Fibroblast of lung (primary cell): ENCODE data around the gene EXTL2. TPM values are rescaled to one million over a fixed set of nuclear protein-coding genes. Genes with fewer than 3 reads are reported as not detected.

Experiments used
- DNase-seq, 2 donors: peaks; one replicate each; pipeline versions ENCODE4 v3.0.0 to v3.0.0-alpha.2; 2010; ENCODE audit warnings: low read depth in 2 of 2
- H2AFZ ChIP-seq: 2 replicates; pipeline ENCODE4 v1.5.1; 2012; ENCODE audit warnings: low read length, control low read depth, inconsistent platforms
- H3K27ac ChIP-seq: 2 replicates; pipeline ENCODE4 v1.5.1; 2011; ENCODE audit warnings: low read length, control low read depth; ENCODE audit not compliant: insufficient read depth
- H3K27me3 ChIP-seq: 2 replicates; pipeline ENCODE4 v1.5.1; 2011; ENCODE audit warnings: mild to moderate bottlenecking, low read length; ENCODE audit not compliant: control insufficient read depth, insufficient read depth
- H3K36me3 ChIP-seq: 2 replicates; pipeline ENCODE4 v1.5.1; 2011; ENCODE audit warnings: low read length; ENCODE audit not compliant: control insufficient read depth, insufficient read depth
- H3K4me1 ChIP-seq: 2 replicates; pipeline ENCODE4 v1.5.1; 2011; ENCODE audit warnings: low read length; ENCODE audit not compliant: control insufficient read depth, insufficient read depth; ENCODE audit errors: extremely low read depth
- H3K4me2 ChIP-seq: 2 replicates; pipeline ENCODE4 v1.5.1; 2011; ENCODE audit warnings: low read length, control low read depth; ENCODE audit not compliant: insufficient read depth; ENCODE audit errors: extremely low read depth
- H3K4me3 ChIP-seq, 4 experiments: fragments of 200-600 bp in 1 of 4; sonication (generic) in 1 of 4; replicated peaks in 1 of 4; 2 replicates each; pipeline ENCODE4 v1.5.1; 2011 to 2016; ENCODE audit warnings: low read length in 4 of 4, low read depth in 3 of 4, mild to moderate bottlenecking in 3 of 4, control low read depth in 2 of 4, inconsistent platforms in 1 of 4, mixed read lengths in 1 of 4; ENCODE audit not compliant: insufficient read depth in 1 of 4; ENCODE audit errors: control extremely low read depth in 1 of 4
- H3K79me2 ChIP-seq: 2 replicates; pipeline ENCODE4 v1.5.1; 2012; ENCODE audit warnings: mild to moderate bottlenecking, low read length, inconsistent platforms; ENCODE audit not compliant: control insufficient read depth, insufficient read depth
- H3K9ac ChIP-seq: 2 replicates; pipeline ENCODE4 v1.5.1; 2011; ENCODE audit warnings: mild to moderate bottlenecking, low read length, control low read depth; ENCODE audit not compliant: insufficient read depth
- H3K9me3 ChIP-seq: 2 replicates; pipeline ENCODE4 v1.5.1; 2012; ENCODE audit warnings: low read depth, low read length; ENCODE audit not compliant: control insufficient read depth, insufficient read depth
- H4K20me1 ChIP-seq: 2 replicates; pipeline ENCODE4 v1.5.1; 2011; ENCODE audit warnings: low read length; ENCODE audit not compliant: control insufficient read depth, insufficient read depth; ENCODE audit errors: extremely low read depth
- CTCF ChIP-seq, 2 donors: IDR thresholded peaks in 1 of 2; conservative IDR thresholded peaks in 1 of 2; 1 replicate in 1 of 2; 2 replicates in 1 of 2; pipeline ENCODE4 v1.5.1; 2011 to 2012; ENCODE audit warnings: low read length in 2 of 2, control low read depth in 1 of 2, inconsistent platforms in 1 of 2, low read depth in 1 of 2, mild to moderate bottlenecking in 1 of 2
- EZH2 ChIP-seq: IDR thresholded peaks from 2 replicates; pipeline ENCODE4 v1.5.1; 2012; ENCODE audit warnings: low read length, control low read depth, mild to moderate bottlenecking; ENCODE audit errors: missing control alignments
- polyA plus RNA-seq, 2 donors: library from polyadenylated mRNA; depleted of rRNA in 1 of 2; stranded (reverse) in 1 of 2; unstranded in 1 of 2; fragments of >200 nt; gene quantifications; 2 replicates each; pipeline ENCODE4 v1.2.1, GENCODE V29; 2011 to 2012; ENCODE audit warnings: missing spikeins in 1 of 2
- total RNA-seq: library from RNA; depleted of rRNA; stranded (reverse); fragments of >200 nt; gene quantifications from 2 replicates; pipeline ENCODE4 v1.2.1, GENCODE V29; 2014

EXTL2 gene
- total and polyA plus RNA-seq, 2 donors (not counting 1 experiment from before 2014, with no cell fraction given), result 22.1 to 43.7 TPM

- TF ChIP-seq EZH2, result no peak
- TF ChIP-seq CTCF (conservative IDR thresholded peaks at IDR 0.05 in 1 of 2, IDR thresholded peaks at IDR 0.05 in 1 of 2; ENCODE audit: low read depth in 1 of 2, low read length in 2 of 2), result no peak
- H3K4me2 ChIP-seq, result peak within 1 kb of the TSS; percentile 100
- peak; percentile 86 to 90 for DNase-seq
- H3K9me3 ChIP-seq, result no peaks in the 10 kb centered on the region
- H3K79me2 ChIP-seq, result peaks cover 35% of the 10 kb centered on the region
- H3K9ac ChIP-seq, result peak within 1 kb of the TSS; percentile 95
- peaks cover 5% of the 10 kb centered on the region for H3K4me1 ChIP-seq
- peak within 1 kb of the TSS; percentile 87 to 97 (median 94) for H3K4me3 ChIP-seq
- H2AFZ ChIP-seq, result peak within 1 kb of the TSS; percentile 95
- no peaks in the 10 kb centered on the region for H3K27me3 ChIP-seq
- H3K36me3 ChIP-seq, result no peaks in the 10 kb centered on the region
- H3K27ac ChIP-seq, result peak within 1 kb of the TSS; percentile 96
- H4K20me1 ChIP-seq, result no peaks in the 10 kb centered on the region
Observed at GRCh38 chr1:100895540-100896480, 1.2 kb upstream of the EXTL2 start, which contains the start of gene SLC30A7. Gene SLC30A7 (plus strand): TSS chr1:100896090. CDS start chr1:100896263, 173 bp downstream.

DNA sequence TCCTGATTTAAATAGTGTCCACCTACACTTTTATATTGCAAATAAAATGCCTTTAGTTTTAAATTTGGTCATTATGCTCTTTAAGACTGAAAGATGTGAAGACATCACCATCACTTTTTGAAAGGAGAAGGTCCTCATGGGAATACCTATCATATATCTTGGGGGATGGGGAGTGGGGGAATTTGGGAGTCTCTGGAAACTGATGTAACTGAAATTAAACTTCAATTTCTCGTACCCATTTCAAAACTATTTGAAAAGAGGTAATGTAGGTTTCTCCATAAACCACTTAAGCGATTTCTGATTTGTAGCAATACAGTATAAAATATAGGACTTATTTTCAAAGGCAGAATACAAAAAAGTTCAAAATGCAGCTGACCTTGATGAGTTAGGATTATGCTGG lies 924 bp downstream of the EXTL2 start:
- Histone ChIP-seq H3K9me3 (no peaks in the 10 kb centered on the region), H3K79me2 (peaks cover 35% of the 10 kb centered on the region), H3K9ac (no peak overlapping the region), H3K4me3 (peak overlapping the region; percentile 87 to 97 (median 94)), H3K27ac (no peak overlapping the region), H4K20me1 (no peaks in the 10 kb centered on the region), H3K27me3 (no peaks in the 10 kb centered on the region), H3K4me1 (peaks cover 5% of the 10 kb centered on the region), H3K36me3 (no peaks in the 10 kb centered on the region), H3K4me2 (peak overlapping the region; percentile 100), H2AFZ (no peak overlapping the region)
- TF ChIP-seq EZH2 (no peak), CTCF (conservative IDR thresholded peaks at IDR 0.05 in 1 of 2, IDR thresholded peaks at IDR 0.05 in 1 of 2; ENCODE audit: low read depth in 1 of 2, low read length in 2 of 2) (no peak)
- DNase-seq, result no peak

DNA sequence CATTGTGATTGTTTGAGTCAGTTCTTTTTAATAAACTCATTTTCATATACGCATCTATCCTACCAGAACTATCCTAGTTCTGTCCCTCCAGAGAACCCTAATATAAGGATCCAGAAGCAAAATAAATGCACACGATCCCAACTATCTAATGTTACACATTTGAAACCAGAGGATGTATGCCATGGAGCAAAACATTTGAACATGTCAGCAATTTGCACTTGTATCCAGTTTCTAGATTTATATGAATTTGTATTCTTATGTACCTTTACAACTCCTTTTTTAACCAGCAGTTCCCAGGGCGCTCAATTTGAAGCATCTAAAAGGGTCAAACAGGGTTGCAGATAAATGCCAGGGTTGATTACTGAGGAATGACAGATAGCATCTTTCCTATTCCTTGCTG lies 2.1 kb downstream of the EXTL2 start:
- Histone ChIP-seq H3K36me3 (no peaks in the 10 kb centered on the region), H3K4me3 (no peak overlapping the region), H3K9me3 (no peaks in the 10 kb centered on the region), H3K27ac (no peak overlapping the region), H3K27me3 (no peaks in the 10 kb centered on the region), H2AFZ (no peak overlapping the region), H3K4me1 (peaks cover 5% of the 10 kb centered on the region), H3K79me2 (peaks cover 27% of the 10 kb centered on the region), H4K20me1 (no peaks in the 10 kb centered on the region), H3K4me2 (peak overlapping the region; percentile 52), H3K9ac (no peak overlapping the region)
- TF ChIP-seq EZH2, result no peak
- TF ChIP-seq CTCF (conservative IDR thresholded peaks at IDR 0.05 in 1 of 2, IDR thresholded peaks at IDR 0.05 in 1 of 2; ENCODE audit: low read depth in 1 of 2, low read length in 2 of 2), result no peak
- DNase-seq, result no peak
